GM21737 (cell line): Measurements from ENCODE around the gene MCM3AP.

ENCODE experiments used
- ATAC-seq: cut with Tn5 transposase; IDR thresholded peaks from one replicate; pipeline ENCODE4 v1.9.1; 2021; ENCODE audit warnings: mild to moderate bottlenecking, moderate library complexity; ENCODE audit not compliant: unreplicated experiment

Gene MCM3AP

GRCh38 chr21:46189213-46189958, 96.0 kb downstream of the MCM3AP start:
- no peak for ATAC-seq

GRCh38 chr21:46188226-46189212, 96.9 kb downstream of the MCM3AP start:
- ATAC-seq: no peak

DNA sequence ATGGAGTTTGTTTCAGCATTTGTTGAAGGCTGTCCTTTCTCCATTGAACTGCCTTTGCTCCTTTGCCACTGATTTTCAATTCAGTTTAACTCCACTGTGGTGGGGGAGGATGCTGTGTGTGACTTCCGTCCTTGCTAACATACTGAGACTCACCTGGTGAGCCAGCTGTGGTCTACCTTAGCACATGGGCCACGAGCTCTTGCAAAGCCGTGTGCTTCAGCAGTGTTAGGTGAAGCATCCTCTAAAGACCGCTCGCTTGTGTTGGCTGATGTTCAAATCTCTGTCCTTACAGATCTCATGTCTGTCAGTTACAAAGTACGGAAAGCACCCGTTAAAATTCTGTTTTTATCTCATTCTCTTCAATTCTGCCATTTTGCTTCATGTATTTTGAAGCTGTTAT, 97.6 kb downstream of the MCM3AP start:
- no peak for ATAC-seq

- ATAC-seq: no peak
Observed at GRCh38 chr21:46187261-46187660, 98.2 kb downstream of the MCM3AP start.

- no peak for ATAC-seq
Observed at GRCh38 chr21:46185716-46186115, 99.7 kb downstream of the MCM3AP start.
